ENCODE measurements around the gene TEPSIN. TPM values are rescaled to one million over a fixed set of nuclear protein-coding genes. Genes with fewer than 3 reads are reported as not detected.

TEPSIN gene
- total and polyA plus RNA-seq, 2 of the 13 experiments (the other 11 are each of a cell fraction or from before 2014, with no cell fraction given): 16.1 to 18.8 TPM

DNA sequence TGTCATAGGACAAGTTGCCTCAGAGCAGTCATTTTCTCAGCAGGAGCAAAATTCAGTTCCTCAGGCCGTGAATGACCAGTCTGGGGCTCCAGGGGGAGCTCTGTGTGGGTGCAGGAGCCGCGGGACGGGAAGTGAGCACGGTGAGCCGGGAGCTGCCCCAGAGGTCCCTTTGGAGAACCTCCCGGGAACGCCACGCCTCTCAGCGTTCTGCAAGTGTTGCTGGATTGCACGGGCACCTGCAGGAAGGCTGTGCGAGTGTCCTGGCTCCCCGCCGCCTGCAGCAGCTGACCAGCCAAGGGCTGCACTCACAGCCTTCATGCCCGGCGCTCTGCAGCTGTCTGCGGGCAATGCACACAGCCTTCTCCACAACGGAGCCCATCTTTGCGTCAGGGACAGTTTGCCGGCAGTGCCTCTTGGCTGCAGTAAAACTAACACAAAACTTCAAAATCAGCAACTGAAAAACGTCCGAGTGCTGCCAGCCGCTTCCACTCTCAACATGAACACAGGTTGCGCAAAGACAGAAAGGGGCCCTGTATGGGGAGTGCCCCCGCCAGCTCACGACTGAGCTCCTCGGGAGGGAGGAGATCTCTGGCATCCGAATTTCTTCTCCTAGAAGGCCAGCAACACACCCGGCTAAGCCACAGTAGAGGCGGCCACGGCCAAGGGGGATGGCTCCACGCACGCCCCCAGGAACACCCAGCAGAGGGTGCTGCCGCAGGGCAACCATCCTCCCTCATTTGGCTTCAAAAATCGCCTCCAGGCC lies 16.3 kb upstream of the TEPSIN start (continued):
- TF ChIP-seq ZNF75D (CRISPR knock-in tag; IDR thresholded peaks at IDR 0.05; ENCODE audit: borderline replicate concordance) (no peak), ZNF335 (CRISPR knock-in tag; IDR thresholded peaks at IDR 0.05) (no peak), RAD21 (CRISPR knock-in tag; IDR thresholded peaks at IDR 0.05) (peak; percentile 19; the same call in 1 of the 2 replicates), NFE2L1 (CRISPR knock-in tag; IDR thresholded peaks at IDR 0.05; ENCODE audit: borderline replicate concordance) (no peak), ZNF761 (CRISPR knock-in tag; conservative IDR thresholded peaks at IDR 0.05) (no peak), KAT2B (IDR thresholded peaks at IDR 0.05; ENCODE audit: borderline replicate concordance, low read depth, low read length) (no peak), SIX1 (CRISPR knock-in tag; IDR thresholded peaks at IDR 0.05; ENCODE audit: borderline replicate concordance) (no peak), ZNF850 (CRISPR knock-in tag; conservative IDR thresholded peaks at IDR 0.05) (no peak), ZFP90 (CRISPR knock-in tag; IDR thresholded peaks at IDR 0.05; ENCODE audit: borderline replicate concordance) (no peak), GABPB1 (CRISPR knock-in tag; IDR thresholded peaks at IDR 0.05) (no peak), CENPT (CRISPR knock-in tag; IDR thresholded peaks at IDR 0.05; ENCODE audit: low read depth) (no peak), NFKB2 (CRISPR knock-in tag; IDR thresholded peaks at IDR 0.05; ENCODE audit: borderline replicate concordance) (0 out of 2 replicates have a peak, but pooled peaks have one; percentile 34), REXO4 (CRISPR knock-in tag; IDR thresholded peaks at IDR 0.05; ENCODE audit: borderline replicate concordance) (no peak), THAP11 (CRISPR knock-in tag; IDR thresholded peaks at IDR 0.05) (no peak), ATF7-NPFF (CRISPR knock-in tag; IDR thresholded peaks at IDR 0.05; ENCODE audit: low read depth) (no peak), ERF (CRISPR knock-in tag; IDR thresholded peaks at IDR 0.05) (no peak), KLF9 (CRISPR knock-in tag; IDR thresholded peaks at IDR 0.05; ENCODE audit: low read depth) (no peak), GZF1 (CRISPR knock-in tag; IDR thresholded peaks at IDR 0.05) (no peak)
- TF ChIP-seq, protein P1, sequence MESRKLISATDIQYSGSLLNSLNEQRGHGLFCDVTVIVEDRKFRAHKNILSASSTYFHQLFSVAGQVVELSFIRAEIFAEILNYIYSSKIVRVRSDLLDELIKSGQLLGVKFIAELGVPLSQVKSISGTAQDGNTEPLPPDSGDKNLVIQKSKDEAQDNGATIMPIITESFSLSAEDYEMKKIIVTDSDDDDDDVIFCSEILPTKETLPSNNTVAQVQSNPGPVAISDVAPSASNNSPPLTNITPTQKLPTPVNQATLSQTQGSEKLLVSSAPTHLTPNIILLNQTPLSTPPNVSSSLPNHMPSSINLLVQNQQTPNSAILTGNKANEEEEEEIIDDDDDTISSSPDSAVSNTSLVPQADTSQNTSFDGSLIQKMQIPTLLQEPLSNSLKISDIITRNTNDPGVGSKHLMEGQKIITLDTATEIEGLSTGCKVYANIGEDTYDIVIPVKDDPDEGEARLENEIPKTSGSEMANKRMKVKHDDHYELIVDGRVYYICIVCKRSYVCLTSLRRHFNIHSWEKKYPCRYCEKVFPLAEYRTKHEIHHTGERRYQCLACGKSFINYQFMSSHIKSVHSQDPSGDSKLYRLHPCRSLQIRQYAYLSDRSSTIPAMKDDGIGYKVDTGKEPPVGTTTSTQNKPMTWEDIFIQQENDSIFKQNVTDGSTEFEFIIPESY (CRISPR knock-in tag; IDR thresholded peaks at IDR 0.05): peak; percentile 11; the same call in 1 of the 2 replicates
- TF ChIP-seq, protein P2, sequence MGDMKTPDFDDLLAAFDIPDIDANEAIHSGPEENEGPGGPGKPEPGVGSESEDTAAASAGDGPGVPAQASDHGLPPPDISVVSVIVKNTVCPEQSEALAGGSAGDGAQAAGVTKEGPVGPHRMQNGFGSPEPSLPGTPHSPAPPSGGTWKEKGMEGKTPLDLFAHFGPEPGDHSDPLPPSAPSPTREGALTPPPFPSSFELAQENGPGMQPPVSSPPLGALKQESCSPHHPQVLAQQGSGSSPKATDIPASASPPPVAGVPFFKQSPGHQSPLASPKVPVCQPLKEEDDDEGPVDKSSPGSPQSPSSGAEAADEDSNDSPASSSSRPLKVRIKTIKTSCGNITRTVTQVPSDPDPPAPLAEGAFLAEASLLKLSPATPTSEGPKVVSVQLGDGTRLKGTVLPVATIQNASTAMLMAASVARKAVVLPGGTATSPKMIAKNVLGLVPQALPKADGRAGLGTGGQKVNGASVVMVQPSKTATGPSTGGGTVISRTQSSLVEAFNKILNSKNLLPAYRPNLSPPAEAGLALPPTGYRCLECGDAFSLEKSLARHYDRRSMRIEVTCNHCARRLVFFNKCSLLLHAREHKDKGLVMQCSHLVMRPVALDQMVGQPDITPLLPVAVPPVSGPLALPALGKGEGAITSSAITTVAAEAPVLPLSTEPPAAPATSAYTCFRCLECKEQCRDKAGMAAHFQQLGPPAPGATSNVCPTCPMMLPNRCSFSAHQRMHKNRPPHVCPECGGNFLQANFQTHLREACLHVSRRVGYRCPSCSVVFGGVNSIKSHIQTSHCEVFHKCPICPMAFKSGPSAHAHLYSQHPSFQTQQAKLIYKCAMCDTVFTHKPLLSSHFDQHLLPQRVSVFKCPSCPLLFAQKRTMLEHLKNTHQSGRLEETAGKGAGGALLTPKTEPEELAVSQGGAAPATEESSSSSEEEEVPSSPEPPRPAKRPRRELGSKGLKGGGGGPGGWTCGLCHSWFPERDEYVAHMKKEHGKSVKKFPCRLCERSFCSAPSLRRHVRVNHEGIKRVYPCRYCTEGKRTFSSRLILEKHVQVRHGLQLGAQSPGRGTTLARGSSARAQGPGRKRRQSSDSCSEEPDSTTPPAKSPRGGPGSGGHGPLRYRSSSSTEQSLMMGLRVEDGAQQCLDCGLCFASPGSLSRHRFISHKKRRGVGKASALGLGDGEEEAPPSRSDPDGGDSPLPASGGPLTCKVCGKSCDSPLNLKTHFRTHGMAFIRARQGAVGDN (CRISPR knock-in tag; IDR thresholded peaks at IDR 0.05): peak; percentile 29; the same call in 1 of the 2 replicates
- TF ChIP-seq, protein P3, sequence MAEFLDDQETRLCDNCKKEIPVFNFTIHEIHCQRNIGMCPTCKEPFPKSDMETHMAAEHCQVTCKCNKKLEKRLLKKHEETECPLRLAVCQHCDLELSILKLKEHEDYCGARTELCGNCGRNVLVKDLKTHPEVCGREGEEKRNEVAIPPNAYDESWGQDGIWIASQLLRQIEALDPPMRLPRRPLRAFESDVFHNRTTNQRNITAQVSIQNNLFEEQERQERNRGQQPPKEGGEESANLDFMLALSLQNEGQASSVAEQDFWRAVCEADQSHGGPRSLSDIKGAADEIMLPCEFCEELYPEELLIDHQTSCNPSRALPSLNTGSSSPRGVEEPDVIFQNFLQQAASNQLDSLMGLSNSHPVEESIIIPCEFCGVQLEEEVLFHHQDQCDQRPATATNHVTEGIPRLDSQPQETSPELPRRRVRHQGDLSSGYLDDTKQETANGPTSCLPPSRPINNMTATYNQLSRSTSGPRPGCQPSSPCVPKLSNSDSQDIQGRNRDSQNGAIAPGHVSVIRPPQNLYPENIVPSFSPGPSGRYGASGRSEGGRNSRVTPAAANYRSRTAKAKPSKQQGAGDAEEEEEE (CRISPR knock-in tag; IDR thresholded peaks at IDR 0.05; ENCODE audit: borderline replicate concordance): no peak
